Tibial artery (tissue), 4 donors: Measurements from ENCODE around the gene TMEM242.

Experiments used
- DNase-seq, 2 donors: peaks; one replicate each; pipeline ENCODE4 v3.0.0-alpha.2; 2019
- H3K27ac ChIP-seq, 2 donors: fragments of 200-600 bp; sonication (generic) in 1 of 2; 1 replicate in 1 of 2; 2 replicates in 1 of 2; pipeline ENCODE4 v1.5.1; 2018 to 2019; ENCODE audit warnings: mild to moderate bottlenecking in 1 of 2
- H3K27me3 ChIP-seq, 2 donors: fragments of 200-600 bp; sonication (generic) in 1 of 2; one replicate each; pipeline versions ENCODE4 v1.5.1 to v1.6.0; 2016 to 2019
- H3K36me3 ChIP-seq, 3 donors: fragments of 200-600 bp; sonication (generic) in 2 of 3; one replicate each; pipeline ENCODE4 v1.5.1; 2016 to 2019; ENCODE audit warnings: mild to moderate bottlenecking in 2 of 3
- H3K4me1 ChIP-seq, 4 donors: fragments of 200-600 bp; sonication (generic) in 2 of 4; 1 replicate in 3 of 4; 2 replicates in 1 of 4; pipeline ENCODE4 v1.5.1; 2016 to 2019
- H3K4me3 ChIP-seq, 2 donors: fragments of 200-600 bp; sonication (generic) in 1 of 2; 1 replicate in 1 of 2; 2 replicates in 1 of 2; pipeline ENCODE4 v1.5.1; 2018 to 2019; ENCODE audit warnings: mild to moderate bottlenecking in 2 of 2
- H3K9me3 ChIP-seq, 3 donors: fragments of 200-600 bp; sonication (generic) in 1 of 3; one replicate each; pipeline ENCODE4 v1.5.1; 2016 to 2019
- intact Hi-C: fragments of 100-400 bp; cut with DNase I; formaldehyde crosslinking; loops from one replicate; pipeline ENCODE4 v1.15.0; 2023; ENCODE audit warnings: low total_unique reads
- TF ChIP-seq, protein P1 (sequence below), 2 experiments: fragments of 200-600 bp in 1 of 2; fragments of 450-650 bp in 1 of 2; IDR thresholded peaks; one replicate each; pipeline ENCODE4 v1.5.1; 2017 to 2019; ENCODE audit warnings: antibody characterized with exemption in 2 of 2, mild to moderate bottlenecking in 1 of 2, moderate library complexity in 1 of 2

The TMEM242 gene

DNA sequence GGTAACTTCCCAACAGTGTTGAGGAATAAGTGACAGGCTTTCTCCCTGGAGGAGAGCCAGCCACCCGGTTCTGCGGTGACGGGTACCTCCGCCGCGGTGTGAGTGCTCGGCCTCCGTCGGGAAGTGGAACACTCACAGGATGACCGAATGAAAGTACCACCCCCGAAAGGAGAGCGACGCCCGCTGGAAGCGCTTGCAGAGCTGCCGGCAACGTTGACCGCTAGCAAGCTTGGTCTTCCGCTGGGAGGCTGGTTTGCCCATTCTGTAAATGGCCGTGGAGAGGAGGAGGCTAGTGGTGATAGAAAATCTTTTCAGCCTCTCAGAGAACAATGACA lies 614 bp upstream of the TMEM242 start:
- H3K27me3 ChIP-seq = no peaks in the 10 kb centered on the region
- intact Hi-C loops = loop anchor here (5.0 kb wide), 3 partner anchors 53 to 763 kb away; no protein-coding TSS in a partner anchor
- TF ChIP-seq, protein P1, sequence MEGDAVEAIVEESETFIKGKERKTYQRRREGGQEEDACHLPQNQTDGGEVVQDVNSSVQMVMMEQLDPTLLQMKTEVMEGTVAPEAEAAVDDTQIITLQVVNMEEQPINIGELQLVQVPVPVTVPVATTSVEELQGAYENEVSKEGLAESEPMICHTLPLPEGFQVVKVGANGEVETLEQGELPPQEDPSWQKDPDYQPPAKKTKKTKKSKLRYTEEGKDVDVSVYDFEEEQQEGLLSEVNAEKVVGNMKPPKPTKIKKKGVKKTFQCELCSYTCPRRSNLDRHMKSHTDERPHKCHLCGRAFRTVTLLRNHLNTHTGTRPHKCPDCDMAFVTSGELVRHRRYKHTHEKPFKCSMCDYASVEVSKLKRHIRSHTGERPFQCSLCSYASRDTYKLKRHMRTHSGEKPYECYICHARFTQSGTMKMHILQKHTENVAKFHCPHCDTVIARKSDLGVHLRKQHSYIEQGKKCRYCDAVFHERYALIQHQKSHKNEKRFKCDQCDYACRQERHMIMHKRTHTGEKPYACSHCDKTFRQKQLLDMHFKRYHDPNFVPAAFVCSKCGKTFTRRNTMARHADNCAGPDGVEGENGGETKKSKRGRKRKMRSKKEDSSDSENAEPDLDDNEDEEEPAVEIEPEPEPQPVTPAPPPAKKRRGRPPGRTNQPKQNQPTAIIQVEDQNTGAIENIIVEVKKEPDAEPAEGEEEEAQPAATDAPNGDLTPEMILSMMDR (IDR thresholded peaks at IDR 0.05) = no peak
- peak overlapping the region; percentile 63 to 79 for H3K4me3 ChIP-seq
- peak overlapping the region; percentile 95 for H3K27ac ChIP-seq
- H3K36me3 ChIP-seq = peaks cover 0 to 1% (median under 1%) of the 10 kb centered on the region in 3 donors
- peaks cover 0 to 36% (median 16%) of the 10 kb centered on the region in 4 donors for H3K4me1 ChIP-seq
- DNase-seq = peak; percentile 77 to 91
- H3K9me3 ChIP-seq = no peaks in the 10 kb centered on the region

DNA sequence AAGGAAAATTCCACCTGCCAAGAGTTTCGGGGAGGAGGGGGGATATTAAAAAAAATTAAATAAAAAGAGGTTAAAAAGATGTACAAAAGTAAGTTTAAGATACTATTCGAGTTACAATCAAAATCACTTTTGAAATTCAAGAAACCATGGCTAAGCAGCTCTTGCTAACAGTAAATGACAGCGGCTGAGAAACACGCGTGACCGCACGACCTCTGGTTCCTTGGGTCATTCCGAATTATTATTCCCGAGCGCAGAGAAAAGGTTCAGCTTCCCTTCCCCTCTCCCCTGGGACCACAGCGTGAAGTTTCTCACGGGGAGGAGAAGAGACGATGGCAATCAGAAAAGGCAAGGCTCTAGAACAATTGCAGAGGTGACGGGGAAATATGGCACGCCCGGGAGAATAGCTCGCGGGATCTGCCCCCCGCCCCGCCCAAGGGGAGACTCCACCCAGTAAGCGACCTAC lies 496 bp downstream of the TMEM242 start:
- peaks cover 0 to 10% (median 10%) of the 10 kb centered on the region in 3 donors for H3K36me3 ChIP-seq
- intact Hi-C loops = loop anchor here (5.0 kb wide), 3 partner anchors 54 to 764 kb away; no protein-coding TSS in a partner anchor
- H3K4me3 ChIP-seq = peak overlapping the region; percentile 63 to 79
- peaks cover 0 to 36% (median 16%) of the 10 kb centered on the region in 4 donors for H3K4me1 ChIP-seq
- TF ChIP-seq, protein P1 (IDR thresholded peaks at IDR 0.05) = no peak
- H3K27ac ChIP-seq = peak overlapping the region; percentile 95
- DNase-seq = peak in 1 of 2 donors; percentile 91
- no peaks in the 10 kb centered on the region for H3K27me3 ChIP-seq
- no peaks in the 10 kb centered on the region for H3K9me3 ChIP-seq

DNA sequence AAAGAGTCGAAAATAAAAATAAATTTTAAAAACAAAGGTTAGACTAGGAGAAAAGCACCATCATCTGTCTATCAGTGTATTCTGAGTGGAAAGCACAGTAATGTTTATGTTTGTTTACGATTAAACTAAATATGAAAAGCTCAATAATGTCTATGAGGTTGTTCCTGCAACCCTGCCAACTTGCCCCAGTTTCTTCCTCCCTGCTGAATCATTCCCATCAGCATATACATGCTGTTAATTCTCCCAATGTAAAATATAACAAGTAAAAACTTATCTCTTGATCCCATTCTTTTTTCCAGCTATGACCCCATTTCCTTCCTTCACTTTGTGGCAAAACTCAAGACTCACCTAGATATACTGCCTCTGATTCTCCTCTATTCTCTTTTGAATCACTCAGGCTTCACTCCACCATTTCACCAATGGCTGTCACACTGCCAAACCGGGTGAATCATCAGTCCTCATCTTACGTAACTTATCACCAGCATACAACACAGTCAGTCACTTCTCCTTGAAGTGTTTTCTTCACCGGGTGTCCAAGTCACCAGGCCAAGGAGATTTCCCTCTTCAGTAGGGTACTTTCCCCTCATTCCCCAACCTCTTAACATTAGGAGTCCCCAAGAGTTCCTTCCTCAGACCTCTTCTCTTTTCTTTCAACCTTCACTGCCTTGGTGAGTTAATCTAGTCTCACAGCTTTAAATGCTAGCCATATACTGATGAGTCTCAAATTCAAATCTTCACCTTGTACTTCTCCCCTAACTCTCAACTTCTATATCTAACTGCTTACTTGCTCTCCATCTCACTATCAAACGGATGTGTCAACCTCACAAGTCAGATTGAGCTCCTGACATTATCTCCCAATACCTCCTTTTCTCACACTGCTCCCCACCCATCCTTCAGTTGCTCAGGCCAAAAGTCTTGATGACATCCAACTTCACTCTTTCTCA lies 6.2 kb downstream of the TMEM242 start:
- H3K36me3 ChIP-seq = peaks cover 18 to 47% (median 24%) of the 10 kb centered on the region in 3 donors
- intact Hi-C loops = loop anchor here (10.0 kb wide), 1 partner anchor 288 kb away; no protein-coding TSS in a partner anchor
- DNase-seq = peak; percentile 91 to 95
- peaks cover 0 to 36% (median 17%) of the 10 kb centered on the region in 4 donors for H3K4me1 ChIP-seq
- no peaks in the 10 kb centered on the region for H3K9me3 ChIP-seq
- H3K4me3 ChIP-seq = no peak overlapping the region
- no peaks in the 10 kb centered on the region for H3K27me3 ChIP-seq
- peak overlapping the region; percentile 54 to 61 for H3K27ac ChIP-seq
- TF ChIP-seq, protein P1 (IDR thresholded peaks at IDR 0.05) = no peak

DNA sequence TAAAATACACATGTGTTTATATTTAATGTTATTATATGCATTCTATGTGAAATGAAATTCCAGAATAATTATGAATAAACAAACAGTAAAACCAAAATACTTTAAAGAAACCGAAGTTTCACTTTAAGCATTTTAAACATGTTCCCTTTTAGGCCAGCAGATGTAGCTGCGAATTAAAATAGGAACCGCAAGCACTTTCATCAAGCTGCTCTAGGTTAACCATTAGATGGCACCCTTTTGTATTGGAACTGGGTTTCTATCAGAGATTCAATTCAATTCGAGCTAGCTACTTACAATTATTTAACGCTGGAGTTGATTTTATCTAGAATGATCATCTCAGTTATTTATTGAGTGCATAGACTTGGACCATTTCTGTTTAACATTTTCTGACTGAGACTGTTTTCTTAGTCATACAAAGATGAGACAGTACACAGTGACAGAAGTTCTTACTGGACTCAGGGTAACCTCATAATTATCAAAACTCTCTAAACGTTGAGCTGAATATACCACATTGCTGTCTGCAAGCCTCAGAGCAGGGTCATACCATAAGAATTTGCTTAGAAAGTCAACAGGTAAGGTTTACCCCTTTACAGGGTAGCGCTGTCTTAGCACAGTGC lies 8.5 kb downstream of the TMEM242 start:
- TF ChIP-seq, protein P1 (IDR thresholded peaks at IDR 0.05) = peak; percentile 67 to 86
- no peak for DNase-seq

More for the DNA sequence above, 8.5 kb downstream of the TMEM242 start:
- Histone ChIP-seq H3K4me1 (peaks cover 0 to 25% (median 15%) of the 10 kb centered on the region in 4 donors), H3K27ac (no peak overlapping the region), H3K36me3 (peaks cover 19 to 55% (median 24%) of the 10 kb centered on the region in 3 donors), H3K27me3 (no peaks in the 10 kb centered on the region), H3K4me3 (no peak overlapping the region), H3K9me3 (no peaks in the 10 kb centered on the region)
- intact Hi-C loops = loop anchor here (10.0 kb wide), 1 partner anchor 290 kb away; no protein-coding TSS in a partner anchor
